GM23338 (cell line): ENCODE data around the gene SLIT1.

Experiments used
- CREB1 ChIP-seq: fragments of 250-450 bp; sonication (Bioruptor Pico); IDR thresholded peaks from 2 replicates; pipeline ENCODE4 v1.5.0; 2020; ENCODE audit warnings: low read depth, mild to moderate bottlenecking, moderate library complexity
- CTCF ChIP-seq, 2 experiments: fragments of 200-600 bp in 1 of 2; sonication (generic) in 1 of 2; conservative IDR thresholded peaks; 2 replicates each; pipeline versions ENCODE4 v1.5.1 to v1.6.1; 2016 to 2017; ENCODE audit warnings: antibody characterized with exemption in 2 of 2, low read depth in 2 of 2, mild to moderate bottlenecking in 2 of 2, moderate library complexity in 1 of 2
- EZH2 ChIP-seq: fragments of 200-600 bp; sonication (generic); IDR thresholded peaks from one replicate; pipeline ENCODE4 v1.8.0; 2017; ENCODE audit warnings: antibody characterized with exemption, mild to moderate bottlenecking, low read depth; ENCODE audit not compliant: unreplicated experiment
- EZH2phosphoT487 ChIP-seq: fragments of 200-600 bp; sonication (generic); IDR thresholded peaks from one replicate; pipeline ENCODE4 v1.8.1; 2018; ENCODE audit warnings: antibody characterized with exemption; ENCODE audit not compliant: unreplicated experiment
- JUNB ChIP-seq: IDR thresholded peaks from one replicate; pipeline ENCODE4 v1.6.1; 2016; ENCODE audit warnings: antibody characterized with exemption; ENCODE audit not compliant: unreplicated experiment
- POLR2AphosphoS5 ChIP-seq: IDR thresholded peaks from 2 replicates; pipeline ENCODE4 v1.6.1; 2016; ENCODE audit warnings: antibody characterized with exemption, low read depth
- REST ChIP-seq: IDR thresholded peaks from one replicate; pipeline ENCODE4 v1.6.1; 2018; ENCODE audit warnings: antibody characterized with exemption; ENCODE audit not compliant: unreplicated experiment
- ZNF114 ChIP-seq: fragments of 250-450 bp; sonication (Bioruptor Pico); IDR thresholded peaks from 2 replicates; pipeline ENCODE4 v1.5.0; 2020; ENCODE audit warnings: mild to moderate bottlenecking, moderate library complexity
- ZNF462 ChIP-seq: fragments of 250-450 bp; sonication (Bioruptor Pico); IDR thresholded peaks from 2 replicates; pipeline ENCODE4 v1.5.0; 2020; ENCODE audit warnings: mild to moderate bottlenecking, moderate library complexity

- TF ChIP-seq CTCF (conservative IDR thresholded peaks at IDR 0.05; ENCODE audit: low read depth in 2 of 2) (no peak), EZH2 (no peak), POLR2AphosphoS5 (no peak), REST (no peak), EZH2phosphoT487 (no peak), JUNB (no peak), ZNF462 (no peak), CREB1 (CRISPR knock-in tag) (no peak), ZNF114 (CRISPR knock-in tag) (no peak)
Observed at GRCh38 chr10:97192952-97193435, 7.2 kb upstream of the SLIT1 start.
